T follicular helper cell (primary cell): Measurements from ENCODE around the gene POLG2.
"Not testable (repeated sequence)": the region's sequence is repeated elsewhere in the genome, so short reads cannot be mapped to it uniquely, and the experiment has no call there.

Experiments used
- DNase-seq: peaks from one replicate; pipeline ENCODE4 v3.0.0-alpha.2; 2020; ENCODE audit warnings: low read depth

Gene POLG2

GRCh38 chr17:64484380-64484779 lies 12.5 kb downstream of the POLG2 start:
- no peak for DNase-seq

GRCh38 chr17:64480951-64481350 lies 15.9 kb downstream of the POLG2 start:
- DNase-seq: no peak

- DNase-seq: no peak
These were observed 19.0 kb downstream of the POLG2 start for GRCh38 chr17:64477849-64478248.

GRCh38 chr17:64472564-64472963 lies 24.3 kb downstream of the POLG2 start:
- no peak for DNase-seq

- no peak for DNase-seq
These were observed 25.4 kb downstream of the POLG2 start for GRCh38 chr17:64471440-64471839.

- no peak for DNase-seq
These were observed 26.2 kb downstream of the POLG2 start for GRCh38 chr17:64470625-64471024.

GRCh38 chr17:64466834-64467233 lies 30.0 kb downstream of the POLG2 start:
- DNase-seq: not testable (repeated sequence)

GRCh38 chr17:64466019-64466735 lies 30.7 kb downstream of the POLG2 start:
- DNase-seq: no peak

- DNase-seq: no peak
These were observed 35.1 kb downstream of the POLG2 start for GRCh38 chr17:64461788-64462187.

GRCh38 chr17:64460955-64461354 lies 35.9 kb downstream of the POLG2 start:
- DNase-seq: no peak

- not testable (repeated sequence) for DNase-seq
These were observed 37.0 kb downstream of the POLG2 start for GRCh38 chr17:64459818-64460217.

- DNase-seq: no peak
These were observed 37.5 kb downstream of the POLG2 start for GRCh38 chr17:64459284-64459747.

GRCh38 chr17:64458756-64459155 lies 38.1 kb downstream of the POLG2 start:
- no peak for DNase-seq

- DNase-seq: no peak
These were observed 39.7 kb downstream of the POLG2 start for GRCh38 chr17:64457156-64457555.

- no peak for DNase-seq
These were observed 40.6 kb downstream of the POLG2 start for GRCh38 chr17:64455993-64456885.

GRCh38 chr17:64449545-64449944 lies 47.3 kb downstream of the POLG2 start:
- no peak for DNase-seq

GRCh38 chr17:64448665-64449512 lies 48.0 kb downstream of the POLG2 start, which contains the start of gene MILR1:
MILR1 (plus strand) TSS chr17:64449115; CDS start chr17:64449169, 54 bp downstream.
- DNase-seq: no peak

- DNase-seq: no peak
These were observed 49.3 kb downstream of the POLG2 start for GRCh38 chr17:64447526-64447925.

GRCh38 chr17:64443086-64443760 lies 53.6 kb downstream of the POLG2 start:
- DNase-seq: no peak

GRCh38 chr17:64442541-64442971 lies 54.3 kb downstream of the POLG2 start:
- DNase-seq: no peak
